A673 (cell line): ENCODE data around the gene NAPSA.

Source experiments
- EZH2 ChIP-seq: fragments of 200-600 bp; sonication (generic); IDR thresholded peaks from 2 replicates; pipeline ENCODE4 v1.6.1; 2017; ENCODE audit warnings: borderline replicate concordance, low read depth, mild to moderate bottlenecking, mixed read lengths, antibody characterized with exemption, low read length; ENCODE audit not compliant: poor library complexity, severe bottlenecking
- TF ChIP-seq, protein P1 (sequence below): fragments of 300-800, 200-600 bp; sonication (generic); conservative IDR thresholded peaks from 2 replicates; pipeline ENCODE4 v1.5.1; 2017; ENCODE audit warnings: low read depth, mild to moderate bottlenecking, antibody characterized with exemption, low read length, moderate library complexity, mixed read lengths

DNA sequence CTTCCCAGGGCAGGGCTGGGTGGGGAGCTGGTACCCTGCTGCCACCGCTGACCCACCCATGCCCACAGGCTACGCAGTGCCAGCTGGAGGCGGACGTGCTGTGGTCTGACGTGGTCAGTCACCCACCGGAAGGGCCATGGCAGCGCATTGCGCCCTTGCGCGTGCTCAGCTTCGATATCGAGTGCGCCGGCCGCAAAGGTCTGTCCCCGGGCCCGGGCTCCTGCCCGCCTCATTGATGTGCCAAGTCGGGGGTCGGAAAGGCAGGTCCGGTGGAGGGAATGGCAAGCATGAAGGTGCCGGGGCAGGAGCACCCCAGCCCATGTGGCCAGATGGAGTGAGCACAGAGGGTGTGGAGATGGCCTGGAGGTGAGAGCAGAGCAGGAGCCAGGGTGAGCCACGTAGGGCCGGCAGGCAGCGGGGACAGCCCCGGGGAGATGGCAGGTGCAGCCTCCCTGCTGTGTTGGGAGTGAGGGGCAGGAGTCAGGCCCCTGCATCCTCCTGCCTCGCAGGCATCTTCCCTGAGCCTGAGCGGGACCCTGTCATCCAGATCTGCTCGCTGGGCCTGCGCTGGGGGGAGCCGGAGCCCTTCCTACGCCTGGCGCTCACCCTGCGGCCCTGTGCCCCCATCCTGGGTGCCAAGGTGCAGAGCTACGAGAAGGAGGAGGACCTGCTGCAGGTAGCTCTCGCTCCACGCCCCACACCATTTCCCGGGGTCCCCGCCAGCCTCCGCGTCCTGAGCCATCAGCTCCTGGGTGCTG lies 37.3 kb upstream of the NAPSA start:
- TF ChIP-seq EZH2 = no peak
- TF ChIP-seq, protein P1, sequence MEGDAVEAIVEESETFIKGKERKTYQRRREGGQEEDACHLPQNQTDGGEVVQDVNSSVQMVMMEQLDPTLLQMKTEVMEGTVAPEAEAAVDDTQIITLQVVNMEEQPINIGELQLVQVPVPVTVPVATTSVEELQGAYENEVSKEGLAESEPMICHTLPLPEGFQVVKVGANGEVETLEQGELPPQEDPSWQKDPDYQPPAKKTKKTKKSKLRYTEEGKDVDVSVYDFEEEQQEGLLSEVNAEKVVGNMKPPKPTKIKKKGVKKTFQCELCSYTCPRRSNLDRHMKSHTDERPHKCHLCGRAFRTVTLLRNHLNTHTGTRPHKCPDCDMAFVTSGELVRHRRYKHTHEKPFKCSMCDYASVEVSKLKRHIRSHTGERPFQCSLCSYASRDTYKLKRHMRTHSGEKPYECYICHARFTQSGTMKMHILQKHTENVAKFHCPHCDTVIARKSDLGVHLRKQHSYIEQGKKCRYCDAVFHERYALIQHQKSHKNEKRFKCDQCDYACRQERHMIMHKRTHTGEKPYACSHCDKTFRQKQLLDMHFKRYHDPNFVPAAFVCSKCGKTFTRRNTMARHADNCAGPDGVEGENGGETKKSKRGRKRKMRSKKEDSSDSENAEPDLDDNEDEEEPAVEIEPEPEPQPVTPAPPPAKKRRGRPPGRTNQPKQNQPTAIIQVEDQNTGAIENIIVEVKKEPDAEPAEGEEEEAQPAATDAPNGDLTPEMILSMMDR = no peak
